ENCODE measurements around the gene S100A12.

S100A12 gene

DNA sequence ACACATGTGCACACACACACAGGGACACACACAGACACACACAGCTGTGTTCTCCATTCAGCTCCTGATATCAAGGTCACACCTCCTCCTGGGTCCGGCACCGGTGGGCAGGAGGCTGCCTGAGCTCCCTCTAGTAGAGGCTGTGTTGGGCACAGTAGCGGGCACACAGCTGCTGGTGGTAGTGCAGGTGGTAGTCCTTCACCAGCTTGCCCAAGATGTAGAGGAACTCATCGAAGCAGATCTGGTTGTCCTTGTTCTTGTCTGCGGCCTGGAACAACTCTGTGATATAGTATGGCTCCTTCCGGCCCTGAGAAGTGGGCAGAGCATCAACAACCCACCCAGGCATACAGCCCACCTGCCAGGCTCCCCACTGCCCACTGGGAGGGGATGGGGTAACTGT is 21.0 kb upstream of the S100A12 start:
- DNase-seq: no peak

DNA sequence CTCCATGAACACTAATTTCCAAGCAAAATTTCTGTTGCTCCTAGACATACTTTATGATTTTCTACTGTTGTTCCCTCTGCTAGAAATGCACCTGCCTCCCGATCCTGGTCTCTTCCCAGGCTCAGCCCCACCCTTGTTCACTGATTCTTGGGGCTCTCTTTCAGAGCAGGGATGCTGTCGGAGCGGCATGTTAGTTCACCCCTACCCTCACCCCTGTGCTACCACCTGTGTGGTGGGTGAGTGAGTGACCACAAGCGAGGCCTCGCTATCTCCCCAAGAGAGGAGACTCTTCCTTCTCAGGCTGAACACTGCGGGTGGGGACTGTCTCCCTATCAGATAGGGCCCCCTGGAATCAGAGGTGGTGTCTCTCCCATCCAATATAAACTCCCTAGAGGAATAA is 20.4 kb upstream of the S100A12 start:
- DNase-seq: no peak

DNA sequence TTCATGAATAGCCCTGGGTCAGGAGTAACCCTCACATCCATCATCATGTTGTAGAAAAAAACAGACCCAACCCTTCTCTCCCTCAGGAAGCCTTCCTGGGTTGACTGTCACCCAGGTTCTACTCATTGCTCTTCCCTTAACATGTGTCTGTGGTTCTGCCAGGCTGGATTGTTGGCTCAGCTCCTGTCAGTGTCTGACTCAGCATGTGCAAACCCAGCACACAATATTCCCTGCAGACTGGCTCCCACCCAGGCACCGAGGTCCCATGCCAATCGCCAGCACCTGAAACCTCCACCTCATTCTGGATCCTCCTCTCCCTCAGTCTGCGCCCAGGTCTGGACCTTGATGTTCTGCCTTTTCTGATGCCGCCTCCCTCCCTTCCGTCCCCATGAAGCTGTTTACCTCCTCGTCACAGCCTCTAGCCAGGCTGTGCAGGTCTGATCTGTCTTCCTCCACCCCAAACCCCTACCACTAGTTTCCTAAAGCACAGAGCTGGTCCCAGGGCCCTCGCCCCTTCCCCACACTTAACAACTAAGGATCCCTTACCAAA is 19.8 kb upstream of the S100A12 start:
- DNase-seq: no peak

DNA sequence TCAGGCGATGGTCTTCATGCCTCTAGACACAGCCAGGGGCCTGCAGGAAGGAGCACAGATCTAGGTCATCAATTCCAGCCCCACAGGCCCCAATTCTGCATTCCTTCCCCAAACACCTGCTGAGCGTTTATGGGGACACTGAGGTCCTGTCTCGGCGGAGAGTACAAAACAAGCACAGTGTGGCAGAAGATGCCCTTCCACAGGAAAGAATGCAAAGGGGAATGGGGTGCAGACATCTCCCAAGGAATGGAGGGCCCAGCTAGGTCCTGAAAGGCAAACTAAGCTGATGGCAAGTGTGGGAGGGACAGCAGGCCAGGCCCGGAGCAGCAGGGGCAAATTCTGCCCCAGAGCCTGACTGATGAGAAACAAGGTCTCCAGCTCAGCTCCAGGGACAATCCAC is 19.0 kb upstream of the S100A12 start:
- DNase-seq: no peak

DNA sequence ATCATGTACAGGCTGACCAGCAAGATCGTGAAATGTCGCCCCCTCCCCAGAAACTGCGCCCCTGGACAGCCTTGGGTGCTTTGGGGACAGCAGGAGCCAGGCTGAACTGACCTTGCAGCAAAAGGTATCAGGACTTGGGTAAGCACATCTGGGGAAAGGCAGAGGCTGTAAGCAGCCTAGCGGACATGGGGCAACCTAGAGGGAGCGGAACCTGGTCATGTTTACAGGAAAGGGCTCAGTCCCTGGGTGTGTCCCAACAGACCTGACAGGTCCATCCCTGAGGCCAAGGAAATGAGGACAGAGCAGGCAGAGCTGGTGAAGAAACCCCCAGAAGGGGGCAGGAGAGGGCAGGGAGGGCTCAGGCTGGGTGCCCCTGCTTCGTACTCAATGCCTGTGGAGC is 18.5 kb upstream of the S100A12 start:
- no peak for DNase-seq

DNA sequence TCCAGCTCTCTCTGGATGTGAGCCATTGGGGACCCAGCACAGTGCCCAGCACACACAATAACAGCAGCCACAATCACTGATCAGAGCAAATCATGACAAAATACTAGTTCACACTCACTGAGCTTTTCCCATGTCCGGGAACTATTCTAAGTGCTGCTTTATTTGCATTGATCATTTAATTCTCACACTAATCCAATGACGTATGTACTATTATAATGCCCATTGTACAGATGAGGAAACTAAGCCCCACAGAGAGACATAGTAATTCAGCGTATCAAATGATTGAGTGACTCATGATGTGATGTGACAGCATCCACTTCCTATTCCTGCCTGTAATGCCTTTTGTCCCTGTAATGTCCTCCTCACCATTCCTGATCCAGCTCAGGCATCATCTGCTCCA is 17.4 kb upstream of the S100A12 start:
- no peak for DNase-seq

DNA sequence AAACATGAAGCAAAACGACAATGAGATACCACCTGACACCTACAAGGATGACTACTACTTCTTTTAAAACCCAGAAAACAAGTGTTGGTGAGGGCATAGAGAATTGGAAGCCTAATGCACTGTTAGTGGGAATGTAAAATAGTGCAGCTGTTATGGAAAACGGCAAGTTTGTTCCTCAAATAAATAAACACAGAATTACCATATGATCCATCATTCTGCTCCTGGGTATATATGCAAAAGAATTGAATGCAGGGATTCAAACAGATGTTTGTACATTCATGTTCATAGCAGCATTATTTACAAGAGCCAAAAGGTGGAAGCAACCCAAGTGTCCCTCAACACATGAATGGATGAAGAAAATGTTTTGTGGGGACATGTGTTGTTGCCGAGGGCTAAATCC is 16.8 kb upstream of the S100A12 start:
- no peak for DNase-seq

DNA sequence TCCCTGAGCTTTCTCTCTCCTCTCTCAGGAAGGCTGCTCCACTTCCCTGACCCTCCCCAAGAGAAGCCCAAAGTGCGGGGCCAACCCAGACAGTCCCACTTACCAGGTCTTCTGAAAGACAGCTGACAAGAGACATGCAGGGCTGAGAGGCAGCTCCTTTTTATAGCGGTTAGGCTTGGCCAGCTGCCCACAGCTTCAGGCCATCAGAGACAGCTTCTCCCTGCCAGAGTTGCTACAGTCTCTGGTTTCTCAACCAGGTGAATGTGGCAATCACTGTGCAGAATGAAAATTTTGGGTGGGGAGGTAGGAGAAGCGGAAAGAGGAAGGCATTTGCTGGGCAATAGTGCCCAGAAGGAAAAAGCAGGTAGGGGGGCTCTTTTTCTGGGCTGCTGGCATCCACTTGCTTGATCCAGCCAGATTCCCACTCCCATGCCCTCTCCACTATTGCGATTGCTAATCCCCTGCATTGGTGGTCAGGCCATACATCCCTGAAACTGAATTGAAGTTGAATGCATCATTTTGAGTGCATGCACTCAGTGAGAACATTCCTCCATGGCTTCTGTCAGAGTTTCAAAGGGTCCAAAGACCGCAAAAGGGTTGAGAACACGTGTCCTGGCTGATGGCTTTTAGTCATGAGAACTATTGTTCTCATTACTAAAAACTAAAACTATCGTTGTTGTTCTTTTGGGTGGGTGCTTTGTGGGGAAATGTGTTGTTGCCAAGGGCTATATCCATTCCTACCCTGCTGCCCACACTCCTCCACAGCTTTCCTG is 15.7 kb upstream of the S100A12 start, which contains the start of gene S100A8:
S100A8 (minus strand) TSS at position 136 of the 773 bp plus-strand sequence. CDS start 538 bp downstream, outside the sequence.
- no peak for DNase-seq

DNA sequence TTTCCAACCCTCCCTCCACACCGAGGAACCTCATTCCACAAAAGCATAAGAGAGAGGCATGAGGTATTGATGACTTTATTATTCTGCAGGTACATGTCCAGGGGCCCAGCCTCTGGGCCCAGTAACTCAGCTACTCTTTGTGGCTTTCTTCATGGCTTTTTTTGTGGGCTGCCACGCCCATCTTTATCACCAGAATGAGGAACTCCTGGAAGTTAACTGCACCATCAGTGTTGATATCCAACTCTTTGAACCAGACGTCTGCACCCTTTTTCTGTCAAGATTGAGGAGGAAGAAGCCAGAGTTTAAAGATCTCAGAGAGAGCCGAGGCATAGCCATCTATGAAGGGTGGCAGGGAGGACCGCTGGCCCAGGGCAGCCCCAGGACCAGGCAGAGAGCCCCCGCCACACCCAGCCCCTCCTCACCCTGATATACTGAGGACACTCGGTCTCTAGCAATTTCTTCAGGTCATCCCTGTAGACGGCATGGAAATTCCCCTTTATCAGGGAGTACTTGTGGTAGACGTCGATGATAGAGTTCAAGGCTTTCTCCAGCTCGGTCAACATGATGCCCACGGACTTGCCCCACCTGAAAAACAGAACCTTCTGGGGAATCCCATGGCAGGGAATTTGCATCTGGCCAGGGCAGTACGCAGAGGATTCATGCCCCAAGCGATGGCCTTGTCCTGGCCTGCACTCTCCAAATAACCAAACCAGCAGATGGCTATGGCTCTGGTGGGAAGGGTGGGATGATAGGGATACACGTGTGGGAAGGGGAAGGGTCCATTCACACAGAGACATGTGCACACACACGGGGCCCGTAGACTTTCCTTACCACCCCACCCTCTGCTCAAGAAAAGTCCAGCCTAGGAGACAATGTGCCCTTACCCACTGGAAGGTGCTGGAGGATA is 14.8 kb upstream of the S100A12 start:
- DNase-seq: no peak

DNA sequence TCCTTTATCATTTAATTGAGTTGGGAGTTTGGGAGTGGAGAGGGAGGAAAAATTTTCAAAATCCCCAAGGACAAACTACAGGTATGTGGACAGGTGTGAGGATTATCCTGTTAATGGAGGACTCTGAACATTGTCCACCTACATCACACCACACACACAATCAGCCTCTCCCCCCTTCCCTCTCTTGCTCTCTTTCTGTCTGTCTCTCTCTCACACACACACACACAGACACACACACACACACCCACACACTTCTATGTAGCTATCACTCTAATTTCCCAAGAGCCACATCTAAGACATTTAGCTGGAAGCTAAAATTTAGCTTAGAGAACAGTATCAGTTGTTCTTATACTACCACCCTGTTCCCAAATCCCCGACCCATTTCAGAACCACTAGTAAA is 14.0 kb upstream of the S100A12 start:
- no peak for DNase-seq

DNA sequence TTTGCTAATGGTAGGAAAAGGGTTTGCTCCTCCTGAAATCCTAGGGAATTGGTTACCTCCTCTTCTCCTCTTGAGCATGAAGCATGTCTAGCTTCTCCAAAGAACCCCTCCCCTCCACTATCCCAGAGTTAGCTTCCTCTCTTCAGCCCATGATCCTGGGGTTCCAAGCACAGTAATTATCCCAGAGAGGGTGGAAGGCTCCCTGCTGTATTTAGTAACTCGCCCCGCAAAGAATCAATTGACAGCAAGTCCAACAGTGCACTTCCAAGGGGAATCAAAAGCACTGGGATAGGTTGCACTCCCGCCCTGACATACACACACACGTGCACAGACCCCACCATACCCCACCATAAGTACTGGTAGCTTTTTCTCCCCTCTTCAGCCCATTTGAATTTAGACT is 12.4 kb upstream of the S100A12 start:
- DNase-seq: no peak

DNA sequence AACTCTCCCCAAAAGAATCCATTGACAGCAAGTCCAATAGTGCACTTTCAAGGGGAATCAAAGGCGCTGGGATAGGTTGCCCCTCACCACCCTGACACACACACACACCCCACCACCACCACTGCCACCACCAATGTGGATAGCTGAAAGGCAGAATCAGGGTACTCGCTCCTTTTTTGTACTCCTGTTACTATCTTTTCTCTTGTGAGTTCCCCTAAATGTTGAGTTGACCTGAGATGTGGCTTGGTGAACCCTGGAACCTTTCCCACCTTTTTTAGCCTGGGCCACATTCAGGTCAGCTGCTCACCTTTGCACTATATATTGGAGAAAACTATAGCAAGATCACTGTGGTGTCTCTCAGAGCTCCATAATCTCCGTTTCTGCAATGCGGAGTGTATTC is 11.6 kb upstream of the S100A12 start:
- no peak for DNase-seq

DNA sequence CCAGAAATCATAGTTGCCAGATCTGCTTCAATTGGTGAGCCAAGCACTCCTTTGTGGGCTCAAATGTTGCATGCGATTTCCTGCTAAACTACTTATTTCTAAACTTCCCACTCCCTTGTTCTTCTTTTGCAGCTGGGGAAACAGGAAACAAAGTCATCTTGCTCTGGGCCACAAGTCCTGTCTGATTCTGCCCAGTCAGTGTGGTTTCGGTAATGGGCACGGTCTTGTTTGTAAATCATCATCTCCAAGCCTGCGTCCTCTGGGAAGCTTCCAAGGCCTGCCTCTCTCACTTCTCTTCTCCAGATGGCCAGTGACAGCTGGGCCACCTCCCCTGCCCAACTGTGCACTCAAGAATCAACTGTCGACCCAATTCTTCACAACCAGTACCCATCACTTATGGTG is 11.1 kb upstream of the S100A12 start:
- no peak for DNase-seq

DNA sequence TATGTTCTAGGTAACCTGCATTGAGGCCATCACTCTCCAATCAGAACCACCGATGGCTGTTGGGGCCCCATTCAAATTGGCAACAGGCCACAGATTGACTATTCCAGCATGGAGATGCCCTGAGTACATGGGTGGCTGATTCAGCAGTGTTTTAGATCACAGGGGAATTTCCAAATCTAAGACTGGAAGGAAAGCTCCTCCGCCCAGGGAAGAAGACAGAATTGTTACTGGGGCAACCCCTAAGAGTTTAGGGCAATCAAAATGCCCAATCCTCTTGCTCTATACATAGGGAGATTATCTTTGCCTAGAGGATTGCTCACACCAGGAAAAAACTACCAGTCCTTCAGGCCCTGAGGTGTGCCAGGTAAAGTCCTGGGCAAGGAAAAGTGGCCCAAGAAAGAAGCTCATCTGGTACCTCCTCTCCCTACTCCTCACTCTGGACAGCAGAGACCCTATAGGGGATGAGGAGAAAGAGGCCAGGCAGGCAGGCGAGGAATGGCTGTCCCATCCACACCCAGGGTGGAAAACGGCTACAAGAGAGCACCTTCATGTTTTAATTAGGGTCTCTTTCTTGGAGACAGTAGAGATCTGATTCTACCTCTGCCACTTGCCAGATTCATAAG is 9.6 kb upstream of the S100A12 start:
- DNase-seq: no peak

DNA sequence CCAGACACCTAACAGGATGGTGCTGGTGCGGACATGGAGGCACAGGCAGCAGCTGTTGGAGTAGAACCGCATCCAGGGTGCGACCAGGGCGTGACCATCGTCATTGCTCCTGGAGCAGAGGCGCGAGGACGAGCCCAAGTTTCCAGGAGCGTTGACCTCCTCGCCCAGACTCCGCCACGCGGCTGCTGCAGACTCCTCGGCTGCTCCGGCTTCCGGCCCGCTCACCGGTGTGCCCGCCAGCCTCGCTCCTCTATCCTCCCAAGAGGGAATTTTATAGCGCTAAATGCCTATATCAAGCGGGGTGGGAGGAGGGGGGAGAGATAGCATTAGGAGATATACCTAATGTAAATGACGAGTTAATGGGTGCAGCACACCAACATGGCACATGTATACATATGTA is 5.3 kb upstream of the S100A12 start:
- no peak for DNase-seq

DNA sequence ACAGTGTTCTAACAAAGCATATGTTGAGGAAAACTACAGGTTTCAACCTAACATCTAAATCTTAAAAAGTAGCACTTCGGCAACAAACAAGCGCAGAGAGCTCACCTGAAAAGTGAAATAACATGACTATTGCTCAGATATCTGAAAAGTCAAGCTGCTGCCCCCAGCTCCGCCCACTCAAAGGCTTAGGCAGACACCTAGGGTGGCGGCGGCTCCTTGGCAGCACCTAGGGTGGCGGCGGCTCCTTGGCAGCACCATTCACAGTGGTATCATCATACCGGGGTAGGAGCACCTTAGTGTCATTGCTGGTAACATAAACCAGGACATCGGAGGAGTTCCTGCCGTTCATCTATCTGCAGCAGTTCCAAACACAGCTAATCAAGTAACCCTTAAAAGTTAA is 4.2 kb upstream of the S100A12 start:
- no peak for DNase-seq

DNA sequence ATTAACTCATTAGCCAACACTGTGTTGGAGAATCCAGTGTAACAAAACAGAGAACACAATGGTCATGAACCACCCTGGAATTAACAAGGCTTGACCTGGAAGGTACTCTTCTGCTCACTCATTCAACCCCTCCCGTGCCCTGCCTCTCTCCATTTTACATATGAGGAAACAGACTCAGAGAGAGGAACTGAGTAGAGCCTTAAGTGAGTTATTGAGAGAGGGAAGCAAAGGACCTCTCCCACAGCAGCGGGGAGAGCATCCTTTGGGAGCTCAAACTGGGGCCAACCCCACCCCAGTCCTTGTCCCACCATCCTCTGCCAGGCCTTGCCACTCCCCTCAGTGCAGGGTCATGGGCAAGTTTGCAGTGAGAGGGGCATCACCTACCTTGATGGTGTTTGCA is 1.4 kb downstream of the S100A12 start:
- no peak for DNase-seq

DNA sequence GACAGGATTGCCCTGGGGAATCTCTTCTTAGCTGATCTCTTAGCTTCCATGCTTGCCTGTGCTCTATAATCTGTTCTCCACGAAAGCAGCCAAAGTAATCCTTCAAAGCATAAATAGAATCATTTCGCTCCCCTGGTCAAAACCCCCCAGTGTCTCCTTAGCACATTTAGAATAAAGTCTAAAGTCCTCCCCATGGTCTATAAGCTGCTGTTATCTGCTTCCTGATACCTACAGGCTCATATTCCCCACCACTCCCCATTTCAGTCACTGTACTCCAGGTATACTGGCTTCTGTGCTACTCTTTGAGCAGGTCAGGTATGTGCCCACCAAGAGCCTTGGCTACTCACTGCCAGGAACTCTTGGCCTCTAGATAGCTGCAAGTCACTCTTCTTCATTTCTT is 2.9 kb downstream of the S100A12 start:
- DNase-seq: no peak

DNA sequence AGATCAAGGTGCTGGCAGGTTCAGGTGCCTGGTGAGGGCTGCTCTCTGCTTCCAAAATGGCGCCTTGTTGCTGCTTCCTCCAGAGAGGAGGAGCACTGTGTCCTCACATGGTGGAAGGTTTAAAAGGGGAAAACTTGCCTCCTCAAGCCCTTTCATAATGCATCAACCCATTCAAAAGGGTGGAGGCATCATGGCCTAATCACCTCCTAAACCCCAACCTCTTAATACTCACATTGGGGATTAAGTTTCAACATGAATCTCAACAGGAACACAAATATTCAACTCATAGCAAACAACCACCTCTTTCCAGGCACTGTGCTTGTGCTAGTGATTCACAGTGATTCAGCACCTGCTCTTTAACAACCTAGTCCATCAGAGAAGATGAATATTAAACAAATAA is 4.2 kb downstream of the S100A12 start:
- DNase-seq: no peak

DNA sequence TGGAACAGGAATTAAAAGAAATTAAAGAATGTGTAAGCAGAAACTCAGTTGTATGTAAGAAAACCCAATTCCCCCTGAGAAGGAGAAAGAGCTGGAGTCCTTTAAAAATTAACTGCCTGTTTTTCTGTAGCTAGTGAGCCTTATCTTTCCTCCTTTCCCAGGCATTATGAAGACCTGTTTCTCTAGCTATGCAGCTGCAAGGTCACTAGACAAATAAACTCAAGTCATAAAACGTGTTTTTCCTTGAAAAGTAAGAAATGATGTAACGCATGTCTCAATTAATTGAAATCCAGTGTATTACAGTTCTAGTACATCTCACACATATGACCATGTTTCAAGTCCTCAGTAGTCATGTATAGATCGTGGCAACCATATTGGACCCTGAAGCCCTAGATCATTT is 5.3 kb downstream of the S100A12 start:
- DNase-seq: no peak

DNA sequence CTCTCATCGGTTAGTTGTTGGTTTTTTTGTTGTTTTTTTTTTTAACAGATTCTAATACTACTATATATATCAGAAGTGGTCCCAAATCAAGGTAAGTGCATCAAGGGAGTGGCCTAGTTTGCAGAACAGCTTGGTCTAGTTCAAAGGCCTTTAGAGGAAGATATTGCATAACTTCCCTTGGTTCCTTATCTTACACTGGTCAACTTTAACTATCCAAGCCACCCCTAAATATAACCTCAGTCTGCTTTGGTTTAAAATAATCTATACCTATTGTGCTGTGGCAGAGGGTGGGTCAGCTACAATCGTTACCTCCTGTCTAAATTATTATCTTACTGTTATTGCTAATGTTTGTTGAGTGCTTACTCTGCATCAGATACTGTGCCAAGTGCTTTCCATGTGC is 6.9 kb downstream of the S100A12 start:
- DNase-seq: no peak

DNA sequence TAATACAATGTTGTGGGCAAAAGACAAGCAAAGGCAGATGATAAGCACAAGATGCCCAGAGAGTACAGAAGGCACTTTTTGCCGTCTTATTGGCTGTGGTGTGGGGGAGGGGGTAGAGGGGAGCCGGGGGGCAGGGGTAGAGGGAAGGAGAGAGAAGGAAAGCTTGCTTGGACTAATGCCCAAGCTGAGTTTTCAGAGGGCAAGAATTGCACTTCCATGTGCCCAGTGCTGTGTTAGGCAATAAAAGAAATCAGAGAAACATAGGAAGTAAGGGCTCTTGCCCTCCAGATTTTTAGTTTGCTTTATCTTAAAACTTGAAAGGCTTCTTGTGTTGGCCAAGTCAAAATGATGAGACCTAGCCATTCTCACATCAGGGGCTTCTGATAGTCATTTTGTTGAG is 8.3 kb downstream of the S100A12 start:
- DNase-seq: no peak

DNA sequence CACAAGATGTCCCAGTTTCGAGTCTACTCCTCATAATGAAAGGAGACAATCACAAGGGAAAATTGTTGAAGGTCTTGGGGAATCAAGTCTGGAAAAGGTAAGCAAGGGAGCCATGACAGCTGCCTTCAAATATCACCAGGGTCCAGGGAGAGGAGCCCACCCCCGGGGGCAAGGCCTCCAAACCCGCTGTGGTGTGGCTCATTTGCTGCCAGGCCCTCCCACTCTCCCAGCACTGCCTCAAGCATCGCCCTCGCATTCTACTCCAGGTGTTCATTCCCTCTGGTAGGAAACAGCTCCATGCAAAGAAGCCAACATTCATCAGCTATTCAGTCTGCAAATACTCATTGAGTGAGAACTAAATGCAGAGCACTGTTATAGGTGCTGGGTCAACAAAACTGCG is 9.2 kb downstream of the S100A12 start:
- DNase-seq: no peak

DNA sequence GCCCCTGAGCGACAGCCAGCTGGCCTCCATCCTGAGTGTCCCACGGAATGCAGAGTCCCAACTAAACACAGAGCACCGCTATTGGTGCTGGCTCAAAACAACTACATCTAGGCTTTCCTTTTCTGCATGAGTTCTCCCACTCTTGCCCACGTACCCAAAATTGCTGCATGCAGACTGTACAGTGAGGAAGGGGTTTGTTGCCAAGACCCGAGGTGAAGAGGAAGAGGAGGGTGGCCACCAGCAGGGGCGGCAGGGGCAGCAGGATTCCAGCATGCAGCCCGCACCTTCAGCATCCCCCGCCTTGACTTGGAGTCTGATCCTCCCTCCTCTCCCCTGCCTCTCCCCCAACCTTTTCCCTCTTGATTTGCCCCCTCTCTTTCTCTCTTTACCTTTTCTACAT is 9.7 kb downstream of the S100A12 start:
- DNase-seq: no peak

Data from fibroblast of skin of right quadriceps (primary cell).